Fibroblast of villous mesenchyme (primary cell): ENCODE results near the gene TGIF1. TPM values are rescaled to one million over a fixed set of nuclear protein-coding genes. Genes with fewer than 3 reads are reported as not detected.

Experiments used
- DNase-seq: peaks from one replicate; pipeline ENCODE4 v3.0.0-alpha.2; 2010; ENCODE audit warnings: low read depth
- H3K4me3 ChIP-seq: 2 replicates; pipeline ENCODE4 v1.5.1; 2011; ENCODE audit warnings: low read depth, mild to moderate bottlenecking, low read length
- total RNA-seq: library from RNA; depleted of rRNA; stranded (reverse); fragments of >200 nt; gene quantifications from 2 replicates; pipeline ENCODE4 v1.2.3, GENCODE V29; 2012
- TF ChIP-seq, protein P1 (sequence below): IDR thresholded peaks from 2 replicates; pipeline ENCODE4 v1.5.1; 2012; ENCODE audit warnings: low read depth, mild to moderate bottlenecking, low read length; ENCODE audit not compliant: insufficient read depth

The TGIF1 gene
- total RNA-seq, 1 donor, result 136 TPM

GRCh38 chr18:3504637-3505036, 54.7 kb downstream of the TGIF1 start:
- no peak for DNase-seq
- TF ChIP-seq, protein P1, sequence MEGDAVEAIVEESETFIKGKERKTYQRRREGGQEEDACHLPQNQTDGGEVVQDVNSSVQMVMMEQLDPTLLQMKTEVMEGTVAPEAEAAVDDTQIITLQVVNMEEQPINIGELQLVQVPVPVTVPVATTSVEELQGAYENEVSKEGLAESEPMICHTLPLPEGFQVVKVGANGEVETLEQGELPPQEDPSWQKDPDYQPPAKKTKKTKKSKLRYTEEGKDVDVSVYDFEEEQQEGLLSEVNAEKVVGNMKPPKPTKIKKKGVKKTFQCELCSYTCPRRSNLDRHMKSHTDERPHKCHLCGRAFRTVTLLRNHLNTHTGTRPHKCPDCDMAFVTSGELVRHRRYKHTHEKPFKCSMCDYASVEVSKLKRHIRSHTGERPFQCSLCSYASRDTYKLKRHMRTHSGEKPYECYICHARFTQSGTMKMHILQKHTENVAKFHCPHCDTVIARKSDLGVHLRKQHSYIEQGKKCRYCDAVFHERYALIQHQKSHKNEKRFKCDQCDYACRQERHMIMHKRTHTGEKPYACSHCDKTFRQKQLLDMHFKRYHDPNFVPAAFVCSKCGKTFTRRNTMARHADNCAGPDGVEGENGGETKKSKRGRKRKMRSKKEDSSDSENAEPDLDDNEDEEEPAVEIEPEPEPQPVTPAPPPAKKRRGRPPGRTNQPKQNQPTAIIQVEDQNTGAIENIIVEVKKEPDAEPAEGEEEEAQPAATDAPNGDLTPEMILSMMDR, result no peak

DNA sequence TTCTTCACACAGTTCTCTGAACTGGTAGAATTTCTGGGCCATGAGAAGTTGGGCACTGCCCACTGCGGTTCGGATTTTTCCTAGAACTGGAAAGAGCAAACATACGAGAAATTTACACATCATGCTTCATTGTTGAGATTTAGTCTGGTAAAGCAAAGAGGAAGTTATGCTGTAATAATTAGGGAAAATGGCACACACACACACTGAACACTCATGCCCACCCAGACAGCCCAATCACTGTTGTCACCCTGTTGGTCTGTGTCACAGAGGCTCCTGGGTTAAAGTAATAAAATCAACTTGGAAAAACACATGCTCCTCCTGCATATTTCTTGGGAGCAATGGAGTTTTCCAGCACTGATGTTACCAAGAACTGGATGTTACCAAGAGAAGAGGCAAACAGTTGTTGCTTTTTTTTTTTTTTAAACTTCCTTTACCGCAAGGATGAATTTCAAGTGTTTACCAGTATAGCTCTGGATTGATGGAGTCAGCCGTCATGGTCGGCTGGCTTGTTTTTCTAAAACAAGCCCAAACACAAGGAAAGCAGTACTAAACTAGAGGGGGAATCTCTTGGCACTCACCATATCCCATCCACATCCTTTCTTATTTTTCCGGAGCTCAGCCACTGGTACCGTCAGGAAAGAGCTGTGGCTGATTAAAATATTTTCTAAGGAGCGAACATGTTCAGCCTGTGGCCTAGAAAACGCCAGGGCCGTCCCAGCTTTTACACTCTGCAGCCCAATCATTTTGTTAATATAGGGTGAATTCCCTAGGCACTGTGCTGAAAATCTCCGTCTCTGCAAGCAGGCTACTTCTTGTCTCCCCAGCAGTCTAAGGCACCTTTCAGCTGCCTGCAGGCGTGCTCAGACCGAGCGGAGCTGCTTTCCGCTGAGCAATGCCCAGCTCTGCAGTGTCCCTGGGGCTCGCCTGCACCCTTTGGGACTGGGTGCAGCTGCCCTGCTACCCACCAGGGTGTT, 58.9 kb downstream of the TGIF1 start:
- no peak overlapping the region for H3K4me3 ChIP-seq
- DNase-seq, result no peak
- TF ChIP-seq, protein P1, result no peak

More at GRCh38 chr18:3504637-3505036, 54.7 kb downstream of the TGIF1 start:
- no peak overlapping the region for H3K4me3 ChIP-seq

Other genes starting within 250 kb of the TGIF1 start
- gene MYOM1, start 230.2 kb upstream of the TGIF1 start, total RNA-seq, result 0.32 and 0.86 TPM in 2 replicates
- gene MYL12A, start 202.4 kb upstream of the TGIF1 start, total RNA-seq, result 861 and 1,222 TPM in 2 replicates
- gene MYL12B, start 188.0 kb upstream of the TGIF1 start, total RNA-seq, result 330 and 426 TPM in 2 replicates